Ishikawa (cell line): ENCODE data around the gene CHRD.

Experiments
- CEBPB ChIP-seq: IDR thresholded peaks from 2 replicates; pipeline ENCODE4 v1.6.1; 2012
- CREB1 ChIP-seq: IDR thresholded peaks from 2 replicates; pipeline ENCODE4 v1.6.1; 2012; ENCODE audit warnings: low read depth
- EGR1 ChIP-seq: IDR thresholded peaks from 2 replicates; pipeline ENCODE4 v1.6.1; 2012
- EP300 ChIP-seq: IDR thresholded peaks from 2 replicates; pipeline ENCODE4 v1.6.1; 2012; ENCODE audit warnings: borderline replicate concordance
- FOXM1 ChIP-seq: IDR thresholded peaks from 2 replicates; pipeline ENCODE4 v1.6.1; 2012; ENCODE audit warnings: low read depth, borderline replicate concordance
- MAX ChIP-seq: IDR thresholded peaks from 2 replicates; pipeline ENCODE4 v1.6.1; 2012
- NFIC ChIP-seq: IDR thresholded peaks from 2 replicates; pipeline ENCODE4 v1.6.1; 2012
- RAD21 ChIP-seq: IDR thresholded peaks from 2 replicates; pipeline ENCODE4 v1.6.1; 2012; ENCODE audit warnings: low read depth
- REST ChIP-seq: IDR thresholded peaks from 2 replicates; pipeline ENCODE4 v1.6.1; 2012; ENCODE audit warnings: low read depth, mild to moderate bottlenecking
- TAF1 ChIP-seq: IDR thresholded peaks from 2 replicates; pipeline ENCODE4 v1.6.1; 2012; ENCODE audit warnings: low read depth, mild to moderate bottlenecking
- TCF12 ChIP-seq: IDR thresholded peaks from 2 replicates; pipeline ENCODE4 v1.6.1; 2012; ENCODE audit warnings: low read depth
- TEAD4 ChIP-seq: IDR thresholded peaks from 2 replicates; pipeline ENCODE4 v1.6.1; 2012
- YY1 ChIP-seq: IDR thresholded peaks from 2 replicates; pipeline ENCODE4 v1.6.1; 2012; ENCODE audit warnings: low read depth
- ZBTB7A ChIP-seq: IDR thresholded peaks from 2 replicates; pipeline ENCODE4 v1.6.1; 2012; ENCODE audit warnings: low read depth
- TF ChIP-seq, protein P1 (sequence below): IDR thresholded peaks from 2 replicates; pipeline ENCODE4 v1.6.1; 2012

The CHRD gene

DNA sequence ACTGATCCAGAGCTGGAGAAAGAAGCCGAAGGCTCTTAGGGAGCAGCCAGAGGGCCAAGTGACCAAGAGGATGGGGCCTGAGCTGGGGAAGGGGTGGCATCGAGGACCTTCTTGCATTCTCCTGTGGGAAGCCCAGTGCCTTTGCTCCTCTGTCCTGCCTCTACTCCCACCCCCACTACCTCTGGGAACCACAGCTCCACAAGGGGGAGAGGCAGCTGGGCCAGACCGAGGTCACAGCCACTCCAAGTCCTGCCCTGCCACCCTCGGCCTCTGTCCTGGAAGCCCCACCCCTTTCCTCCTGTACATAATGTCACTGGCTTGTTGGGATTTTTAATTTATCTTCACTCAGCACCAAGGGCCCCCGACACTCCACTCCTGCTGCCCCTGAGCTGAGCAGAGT lies 9.5 kb downstream of the CHRD start:
- TF ChIP-seq TAF1 (no peak), FOXM1 (no peak), TCF12 (no peak), YY1 (no peak), REST (no peak), CREB1 (no peak), MAX (no peak), NFIC (no peak), TEAD4 (no peak), ZBTB7A (no peak), EP300 (no peak), RAD21 (no peak), EGR1 (no peak), CEBPB (no peak)
- TF ChIP-seq, protein P1, sequence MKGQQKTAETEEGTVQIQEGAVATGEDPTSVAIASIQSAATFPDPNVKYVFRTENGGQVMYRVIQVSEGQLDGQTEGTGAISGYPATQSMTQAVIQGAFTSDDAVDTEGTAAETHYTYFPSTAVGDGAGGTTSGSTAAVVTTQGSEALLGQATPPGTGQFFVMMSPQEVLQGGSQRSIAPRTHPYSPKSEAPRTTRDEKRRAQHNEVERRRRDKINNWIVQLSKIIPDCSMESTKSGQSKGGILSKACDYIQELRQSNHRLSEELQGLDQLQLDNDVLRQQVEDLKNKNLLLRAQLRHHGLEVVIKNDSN, result no peak

DNA sequence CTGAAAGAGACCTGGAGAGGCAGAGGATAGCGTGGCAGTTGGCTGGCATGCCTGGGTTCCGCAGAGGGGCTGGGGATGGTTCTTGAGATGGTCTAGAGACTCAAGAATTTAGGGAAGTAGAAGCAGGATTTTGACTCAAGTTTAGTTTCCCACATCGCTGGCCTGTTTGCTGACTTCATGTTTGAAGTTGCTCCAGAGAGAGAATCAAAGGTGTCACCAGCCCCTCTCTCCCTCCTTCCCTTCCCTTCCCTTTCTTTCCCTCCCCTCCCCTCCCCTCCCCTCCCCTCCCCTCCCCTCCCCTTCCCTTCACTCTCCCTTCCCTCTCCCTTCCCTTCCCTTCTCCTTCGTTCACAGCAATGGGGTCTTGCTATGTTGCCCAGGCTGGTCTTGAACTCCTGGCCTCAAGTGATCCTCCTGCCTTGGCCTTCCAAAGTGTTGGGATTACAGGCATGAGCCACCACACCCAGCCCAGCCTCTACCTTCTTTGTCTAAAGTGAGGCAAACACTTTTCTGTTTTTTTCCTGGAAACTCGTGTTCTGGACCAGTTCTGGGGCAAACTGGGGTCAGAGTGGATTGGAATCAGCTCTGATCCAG lies 10.2 kb downstream of the CHRD start:
- no peak for TF ChIP-seq TCF12
- no peak for TF ChIP-seq TEAD4
- no peak for TF ChIP-seq CREB1
- no peak for TF ChIP-seq EGR1
- TF ChIP-seq RAD21, result no peak
- no peak for TF ChIP-seq MAX
- no peak for TF ChIP-seq ZBTB7A
- TF ChIP-seq YY1, result no peak
- TF ChIP-seq NFIC, result no peak
- no peak for TF ChIP-seq EP300
- TF ChIP-seq FOXM1, result no peak
- no peak for TF ChIP-seq REST
- TF ChIP-seq CEBPB, result no peak
- no peak for TF ChIP-seq TAF1

- no peak for TF ChIP-seq EP300
- TF ChIP-seq ZBTB7A, result no peak
- no peak for TF ChIP-seq YY1
- TF ChIP-seq TAF1, result no peak
- TF ChIP-seq FOXM1, result no peak
- no peak for TF ChIP-seq NFIC
- TF ChIP-seq CEBPB, result no peak
- TF ChIP-seq MAX, result no peak
- TF ChIP-seq, protein P1, result no peak
- TF ChIP-seq REST, result no peak
- no peak for TF ChIP-seq CREB1
Observed at GRCh38 chr3:184391266-184391665, 11.4 kb downstream of the CHRD start.

DNA sequence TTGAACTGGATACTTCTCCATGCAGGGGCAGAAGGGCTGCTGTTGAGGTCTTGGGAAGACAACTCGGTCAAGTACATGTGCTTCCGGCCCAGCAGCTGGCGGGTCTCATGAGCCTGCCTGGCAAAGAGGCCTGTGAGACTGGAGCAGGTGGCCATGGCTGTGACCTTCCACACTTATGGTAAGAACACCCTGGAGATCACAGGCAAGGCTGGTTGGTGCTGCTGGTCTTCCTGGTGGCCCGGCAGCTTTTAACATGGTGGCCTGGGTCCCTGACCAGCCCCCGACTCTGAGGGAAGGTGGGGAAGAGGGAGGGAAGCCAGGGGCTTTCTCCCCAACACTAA lies 15.4 kb downstream of the CHRD start:
- TF ChIP-seq EGR1 (no peak), ZBTB7A (no peak), NFIC (no peak), TEAD4 (no peak), YY1 (no peak), TCF12 (no peak), FOXM1 (no peak), REST (no peak), CEBPB (no peak), CREB1 (no peak), TAF1 (no peak), EP300 (no peak), MAX (no peak), RAD21 (no peak)
- TF ChIP-seq, protein P1, result no peak
